GM21723 (cell line): Measurements from ENCODE around the gene FAM20C.

ENCODE experiments used
- ATAC-seq: cut with Tn5 transposase; IDR thresholded peaks from one replicate; pipeline ENCODE4 v1.9.1; 2021; ENCODE audit warnings: mild to moderate bottlenecking, moderate library complexity; ENCODE audit not compliant: unreplicated experiment

Gene FAM20C

GRCh38 chr7:300546-301290 lies 108.3 kb downstream of the FAM20C start:
- no peak for ATAC-seq

GRCh38 chr7:301291-302053 lies 109.1 kb downstream of the FAM20C start:
- ATAC-seq, result no peak

GRCh38 chr7:302054-302992 lies 110.0 kb downstream of the FAM20C start:
- no peak for ATAC-seq

- no peak for ATAC-seq
Measured at GRCh38 chr7:303425-303824, 111.1 kb downstream of the FAM20C start.

GRCh38 chr7:303884-304573 lies 111.7 kb downstream of the FAM20C start:
- no peak for ATAC-seq

- ATAC-seq, result no peak
Measured at GRCh38 chr7:304574-305409, 112.4 kb downstream of the FAM20C start.

GRCh38 chr7:305410-306151 lies 113.2 kb downstream of the FAM20C start:
- ATAC-seq, result no peak

- ATAC-seq, result no peak
Measured at GRCh38 chr7:307970-308369, 115.6 kb downstream of the FAM20C start.

GRCh38 chr7:309586-310228 lies 117.3 kb downstream of the FAM20C start:
- ATAC-seq, result no peak
